CD4-positive, alpha-beta memory T cell (primary cell): ENCODE measurements around the gene NPFFR1. TPM values are rescaled to one million over a fixed set of nuclear protein-coding genes. Genes with fewer than 3 reads are reported as not detected.
A peak's percentile ranks its signal among the peaks of the same experiment; 100 is the strongest.

ENCODE experiments used
- CTCF ChIA-PET: fragments of 350-600 bp; sonication (Branson Sonifier 250); formaldehyde crosslinking; loops from one replicate; lab custom pipeline; 2021; ENCODE audit warnings: inconsistent platforms; ENCODE audit not compliant: partially characterized antibody; lab: Charles Lee
- POLR2A ChIA-PET: fragments of 350-600 bp; sonication (Branson Sonifier 250); formaldehyde crosslinking; loops from one replicate; lab custom pipeline; 2021; ENCODE audit not compliant: partially characterized antibody; lab: Charles Lee
- DNase-seq, 5 donors: peaks; one replicate each; pipeline versions ENCODE4 v3.0.0 to v3.0.0-alpha.2; 2020 to 2022; ENCODE audit warnings: mixed read lengths in 1 of 5
- H3K27ac ChIP-seq: one replicate; pipeline ENCODE4 v1.7.0; 2013; ENCODE audit warnings: low read depth, low read length
- H3K27me3 ChIP-seq: 2 replicates; pipeline ENCODE4 v1.7.0; 2013; ENCODE audit warnings: mild to moderate bottlenecking, low read length, moderate library complexity; ENCODE audit not compliant: insufficient read depth
- H3K36me3 ChIP-seq: 2 replicates; pipeline ENCODE4 v1.7.0; 2013; ENCODE audit warnings: mild to moderate bottlenecking, low read length, moderate library complexity; ENCODE audit not compliant: insufficient read depth
- H3K4me1 ChIP-seq: 2 replicates; pipeline ENCODE4 v1.7.0; 2013; ENCODE audit warnings: mild to moderate bottlenecking, low read length, moderate library complexity; ENCODE audit not compliant: insufficient read depth
- H3K4me3 ChIP-seq, 2 donors: one replicate each; pipeline ENCODE4 v1.7.0; 2013; ENCODE audit warnings: low read length in 2 of 2, mild to moderate bottlenecking in 1 of 2
- H3K9me3 ChIP-seq, 2 donors: one replicate each; pipeline ENCODE4 v1.7.0; 2013; ENCODE audit warnings: low read length in 2 of 2, control low read depth in 1 of 2; ENCODE audit not compliant: control insufficient read depth in 1 of 2
- H3K27ac Mint-ChIP-seq, 7 donors: one replicate each; pipeline ENCODE4 v1.8.0; 2020 to 2021; ENCODE audit warnings: mixed read lengths in 7 of 7, mild to moderate bottlenecking in 6 of 7, inconsistent platforms in 3 of 7, moderate library complexity in 3 of 7
- H3K27me3 Mint-ChIP-seq, 2 donors: one replicate each; pipeline ENCODE4 v1.8.0; 2020 to 2021; ENCODE audit warnings: mixed read lengths in 2 of 2
- H3K36me3 Mint-ChIP-seq, 2 donors: one replicate each; pipeline ENCODE4 v1.8.0; 2020 to 2021; ENCODE audit warnings: mixed read lengths in 2 of 2, inconsistent platforms in 1 of 2, mild to moderate bottlenecking in 1 of 2
- H3K4me1 Mint-ChIP-seq, 4 donors: one replicate each; pipeline ENCODE4 v1.8.0; 2020 to 2021; ENCODE audit warnings: mixed read lengths in 4 of 4, mild to moderate bottlenecking in 1 of 4
- H3K4me3 Mint-ChIP-seq, 8 donors: one replicate each; pipeline ENCODE4 v1.8.0; 2020 to 2021; ENCODE audit warnings: mixed read lengths in 8 of 8, mild to moderate bottlenecking in 7 of 8, moderate library complexity in 6 of 8, inconsistent platforms in 3 of 8
- H3K9me3 Mint-ChIP-seq, 8 donors: one replicate each; pipeline ENCODE4 v1.8.0; 2020 to 2021; ENCODE audit warnings: mixed read lengths in 8 of 8, mild to moderate bottlenecking in 5 of 8, inconsistent platforms in 3 of 8, moderate library complexity in 1 of 8
- intact Hi-C: fragments of 100-400 bp; cut with micrococcal nuclease; formaldehyde crosslinking; loops from one replicate; pipeline ENCODE4 v1.15.1; 2023
- polyA plus RNA-seq, 2 donors: library from polyadenylated mRNA; unstranded; fragments of 300-500 nt; fragmentation: Illumina TruSeq; gene quantifications; one replicate each; pipeline ENCODE4 v1.2.3, GENCODE V29; 2021
- total RNA-seq, 2 experiments: library from RNA; stranded (reverse); gene quantifications; one replicate each; pipeline ENCODE4 v1.2.3, GENCODE V29; 2021

Gene NPFFR1
- total and polyA plus RNA-seq, 4 experiments from 2014 or later = not detected

GRCh38 chr10:70286616-70287015 is 2.8 kb upstream of the NPFFR1 start:
- no peak for DNase-seq

DNA sequence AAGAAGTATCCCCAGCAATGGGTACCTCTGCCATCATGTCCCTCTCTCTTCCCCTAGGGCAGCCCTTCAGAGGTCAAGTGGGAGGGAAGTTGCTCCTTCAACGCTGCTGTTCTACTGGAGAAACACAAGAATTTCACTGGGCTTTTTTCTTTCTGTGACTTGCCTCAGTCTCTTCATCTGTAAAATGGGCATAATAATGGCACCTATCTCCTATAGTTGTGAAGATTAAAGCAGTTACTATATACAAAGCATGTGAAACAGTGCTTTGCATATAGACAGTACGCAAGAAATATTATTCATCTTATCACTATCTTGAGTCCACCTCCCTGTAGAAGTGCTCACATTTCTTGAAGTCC is 1.6 kb upstream of the NPFFR1 start:
- Mint-ChIP-seq H3K27ac (no peak overlapping the region), H3K27me3 (peaks cover 46 to 49% of the 10 kb centered on the region in 2 donors), H3K36me3 (no peaks in the 10 kb centered on the region), H3K9me3 (peaks cover 0 to 9% (median 5%) of the 10 kb centered on the region in 8 donors), H3K4me3 (no peak overlapping the region), H3K4me1 (peaks cover 0 to 2% (median 0%) of the 10 kb centered on the region in 4 donors)
- Histone ChIP-seq H3K36me3 (no peaks in the 10 kb centered on the region), H3K9me3 (no peaks in the 10 kb centered on the region), H3K27ac (no peak overlapping the region), H3K27me3 (peaks cover 32% of the 10 kb centered on the region), H3K4me3 (no peak overlapping the region), H3K4me1 (no peaks in the 10 kb centered on the region)
- POLR2A ChIA-PET = no interaction called here
- CTCF ChIA-PET = no interaction called here
- no peak for DNase-seq
- intact Hi-C loops = no loop called here

More at GRCh38 chr10:70286616-70287015, 2.8 kb upstream of the NPFFR1 start:
- no peak overlapping the region for H3K27ac ChIP-seq
- no peak overlapping the region for H3K4me3 Mint-ChIP-seq
- no peaks in the 10 kb centered on the region for H3K9me3 ChIP-seq
- H3K4me1 Mint-ChIP-seq = peaks cover 0 to 2% (median 0%) of the 10 kb centered on the region in 4 donors
- H3K4me1 ChIP-seq = no peaks in the 10 kb centered on the region
- H3K27me3 ChIP-seq = peaks cover 28% of the 10 kb centered on the region
- H3K27me3 Mint-ChIP-seq = peaks cover 40 to 49% of the 10 kb centered on the region in 2 donors
- H3K36me3 ChIP-seq = no peaks in the 10 kb centered on the region
- no peaks in the 10 kb centered on the region for H3K36me3 Mint-ChIP-seq
- CTCF ChIA-PET = no interaction called here
- no peak overlapping the region for H3K27ac Mint-ChIP-seq
- intact Hi-C loops = no loop called here
- POLR2A ChIA-PET = no interaction called here
- no peak overlapping the region for H3K4me3 ChIP-seq
- peaks cover 0 to 9% (median 5%) of the 10 kb centered on the region in 8 donors for H3K9me3 Mint-ChIP-seq

DNA sequence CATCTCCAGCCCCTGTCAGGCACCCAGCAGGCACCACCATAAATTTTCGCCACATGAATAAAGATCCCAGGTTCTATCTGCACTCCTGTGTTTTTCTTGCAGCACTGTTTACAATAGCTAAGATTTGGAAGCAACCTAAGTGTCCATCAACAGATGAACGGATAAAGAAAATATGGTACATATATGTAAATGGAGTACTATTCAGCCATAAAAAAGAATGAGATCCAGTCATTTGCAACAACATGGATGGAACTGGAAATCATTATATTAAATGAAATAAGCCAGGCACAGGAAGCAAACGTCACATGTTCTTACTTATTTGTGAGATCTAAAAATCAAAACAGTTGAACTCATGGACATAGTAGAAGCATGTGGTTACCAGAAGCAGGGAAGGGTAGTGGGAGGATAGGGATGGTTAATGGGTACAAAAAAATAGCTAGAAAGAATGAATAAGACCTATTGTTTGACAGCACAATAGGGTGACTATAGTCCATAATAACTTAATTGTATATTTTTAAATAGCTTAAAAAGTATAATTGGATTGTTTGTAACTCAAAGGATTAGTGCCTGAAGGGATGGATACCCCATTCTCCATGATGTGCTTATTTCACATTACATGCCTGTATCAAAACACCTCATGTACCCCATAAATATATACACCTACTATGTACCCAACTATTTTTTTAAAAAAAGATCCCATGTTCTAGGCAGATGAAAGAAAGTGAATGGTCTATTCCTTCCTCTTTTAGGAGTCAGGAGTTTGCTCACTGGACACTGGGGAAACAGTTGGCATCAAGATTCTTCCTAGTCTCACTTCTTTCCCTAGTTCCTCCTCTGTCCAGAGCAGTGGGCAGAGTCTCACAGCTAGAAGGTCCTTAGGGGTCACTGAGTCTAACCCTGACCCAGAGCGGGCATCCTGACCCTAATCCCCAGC is 1.0 kb upstream of the NPFFR1 start:
- no peak for DNase-seq
- intact Hi-C loops = no loop called here
- peaks cover 0 to 9% (median 5%) of the 10 kb centered on the region in 8 donors for H3K9me3 Mint-ChIP-seq
- H3K4me3 Mint-ChIP-seq = no peak overlapping the region
- Histone ChIP-seq H3K4me3 (no peak overlapping the region), H3K9me3 (no peaks in the 10 kb centered on the region), H3K27ac (no peak overlapping the region), H3K4me1 (no peaks in the 10 kb centered on the region), H3K27me3 (peaks cover 32% of the 10 kb centered on the region), H3K36me3 (no peaks in the 10 kb centered on the region)
- peaks cover 45 to 48% of the 10 kb centered on the region in 2 donors for H3K27me3 Mint-ChIP-seq
- ChIA-PET POLR2A (no interaction called here), CTCF (no interaction called here)
- no peaks in the 10 kb centered on the region for H3K36me3 Mint-ChIP-seq
- no peak overlapping the region for H3K27ac Mint-ChIP-seq
- peaks cover 0 to 2% (median 0%) of the 10 kb centered on the region in 4 donors for H3K4me1 Mint-ChIP-seq

- ChIA-PET CTCF (interaction anchor here (2.1 kb wide), 1 partner anchor 10 kb away, joined by 6 read pairs; no protein-coding TSS in a partner anchor), POLR2A (no interaction called here)
- no peak for DNase-seq
- Histone ChIP-seq H3K9me3 (no peaks in the 10 kb centered on the region), H3K4me3 (no peak overlapping the region), H3K36me3 (no peaks in the 10 kb centered on the region), H3K4me1 (no peaks in the 10 kb centered on the region), H3K27me3 (peaks cover 32% of the 10 kb centered on the region), H3K27ac (no peak overlapping the region)
- peaks cover 42 to 48% of the 10 kb centered on the region in 2 donors for H3K27me3 Mint-ChIP-seq
- no peaks in the 10 kb centered on the region for H3K36me3 Mint-ChIP-seq
- H3K9me3 Mint-ChIP-seq = peaks cover 0 to 9% (median 5%) of the 10 kb centered on the region in 8 donors
- H3K4me3 Mint-ChIP-seq = no peak overlapping the region
- peak overlapping the region in 1 of 7 donors; percentile 21 for H3K27ac Mint-ChIP-seq
- peaks cover 0 to 2% (median 0%) of the 10 kb centered on the region in 4 donors for H3K4me1 Mint-ChIP-seq
- intact Hi-C loops = no loop called here
Measured at GRCh38 chr10:70283071-70283444, 746 bp downstream of the NPFFR1 start.

GRCh38 chr10:70281609-70282008 is 2.2 kb downstream of the NPFFR1 start:
- no peak for DNase-seq
- no peak overlapping the region for H3K27ac Mint-ChIP-seq
- no peak overlapping the region for H3K27ac ChIP-seq
- H3K4me1 Mint-ChIP-seq = peaks cover 0 to 2% (median 0%) of the 10 kb centered on the region in 4 donors
- H3K9me3 ChIP-seq = no peaks in the 10 kb centered on the region
- CTCF ChIA-PET = interaction anchor here (2.1 kb wide), 1 partner anchor 9 kb away, joined by 6 read pairs; no protein-coding TSS in a partner anchor
- H3K4me3 Mint-ChIP-seq = no peak overlapping the region
- H3K36me3 Mint-ChIP-seq = no peaks in the 10 kb centered on the region
- peaks cover 0 to 9% (median 5%) of the 10 kb centered on the region in 8 donors for H3K9me3 Mint-ChIP-seq
- no peak overlapping the region for H3K4me3 ChIP-seq
- H3K4me1 ChIP-seq = no peaks in the 10 kb centered on the region
- H3K36me3 ChIP-seq = no peaks in the 10 kb centered on the region
- H3K27me3 ChIP-seq = peaks cover 32% of the 10 kb centered on the region
- H3K27me3 Mint-ChIP-seq = peaks cover 33 to 45% of the 10 kb centered on the region in 2 donors
- intact Hi-C loops = no loop called here
- POLR2A ChIA-PET = no interaction called here

GRCh38 chr10:70280099-70280498 is 3.7 kb downstream of the NPFFR1 start:
- ChIA-PET CTCF (no interaction called here), POLR2A (no interaction called here)
- Mint-ChIP-seq H3K27ac (no peak overlapping the region), H3K27me3 (peaks cover 22 to 31% of the 10 kb centered on the region in 2 donors), H3K36me3 (no peaks in the 10 kb centered on the region), H3K4me3 (no peak overlapping the region), H3K4me1 (peaks cover 0 to 2% (median 0%) of the 10 kb centered on the region in 4 donors), H3K9me3 (peaks cover 0 to 8% (median 5%) of the 10 kb centered on the region in 8 donors)
- intact Hi-C loops = no loop called here
- Histone ChIP-seq H3K4me3 (no peak overlapping the region), H3K27ac (no peak overlapping the region), H3K4me1 (no peaks in the 10 kb centered on the region), H3K36me3 (no peaks in the 10 kb centered on the region), H3K9me3 (no peaks in the 10 kb centered on the region), H3K27me3 (peaks cover 24% of the 10 kb centered on the region)
- no peak for DNase-seq

- Histone ChIP-seq H3K4me1 (peaks cover 7% of the 10 kb centered on the region), H3K36me3 (no peaks in the 10 kb centered on the region), H3K9me3 (no peaks in the 10 kb centered on the region), H3K4me3 (no peak overlapping the region), H3K27me3 (peaks cover 5% of the 10 kb centered on the region), H3K27ac (no peak overlapping the region)
- Mint-ChIP-seq H3K27ac (peak overlapping the region in 1 of 7 donors; percentile 9), H3K4me1 (peaks cover 5 to 6% (median 5%) of the 10 kb centered on the region in 4 donors), H3K4me3 (no peak overlapping the region), H3K36me3 (no peaks in the 10 kb centered on the region), H3K9me3 (peaks cover 0 to 3% (median 0%) of the 10 kb centered on the region in 8 donors), H3K27me3 (peaks cover 4 to 10% of the 10 kb centered on the region in 2 donors)
- intact Hi-C loops = no loop called here
- CTCF ChIA-PET = no interaction called here
- DNase-seq = no peak
- POLR2A ChIA-PET = no interaction called here
Measured at GRCh38 chr10:70277396-70278030, 6.3 kb downstream of the NPFFR1 start.
